Measurements from ENCODE around the gene CDC14A. TPM values are rescaled to one million over a fixed set of nuclear protein-coding genes. Genes with fewer than 3 reads are reported as not detected.

The CDC14A gene
- total RNA-seq, 4 donors from 2014 or later: 12.1 to 20.6 (median 16.8) TPM

- TF ChIP-seq, protein P1, sequence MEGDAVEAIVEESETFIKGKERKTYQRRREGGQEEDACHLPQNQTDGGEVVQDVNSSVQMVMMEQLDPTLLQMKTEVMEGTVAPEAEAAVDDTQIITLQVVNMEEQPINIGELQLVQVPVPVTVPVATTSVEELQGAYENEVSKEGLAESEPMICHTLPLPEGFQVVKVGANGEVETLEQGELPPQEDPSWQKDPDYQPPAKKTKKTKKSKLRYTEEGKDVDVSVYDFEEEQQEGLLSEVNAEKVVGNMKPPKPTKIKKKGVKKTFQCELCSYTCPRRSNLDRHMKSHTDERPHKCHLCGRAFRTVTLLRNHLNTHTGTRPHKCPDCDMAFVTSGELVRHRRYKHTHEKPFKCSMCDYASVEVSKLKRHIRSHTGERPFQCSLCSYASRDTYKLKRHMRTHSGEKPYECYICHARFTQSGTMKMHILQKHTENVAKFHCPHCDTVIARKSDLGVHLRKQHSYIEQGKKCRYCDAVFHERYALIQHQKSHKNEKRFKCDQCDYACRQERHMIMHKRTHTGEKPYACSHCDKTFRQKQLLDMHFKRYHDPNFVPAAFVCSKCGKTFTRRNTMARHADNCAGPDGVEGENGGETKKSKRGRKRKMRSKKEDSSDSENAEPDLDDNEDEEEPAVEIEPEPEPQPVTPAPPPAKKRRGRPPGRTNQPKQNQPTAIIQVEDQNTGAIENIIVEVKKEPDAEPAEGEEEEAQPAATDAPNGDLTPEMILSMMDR (IDR thresholded peaks at IDR 0.05; ENCODE audit: low read depth): no peak
Measured at GRCh38 chr1:100482748-100483147, 130.4 kb downstream of the CDC14A start.

DNA sequence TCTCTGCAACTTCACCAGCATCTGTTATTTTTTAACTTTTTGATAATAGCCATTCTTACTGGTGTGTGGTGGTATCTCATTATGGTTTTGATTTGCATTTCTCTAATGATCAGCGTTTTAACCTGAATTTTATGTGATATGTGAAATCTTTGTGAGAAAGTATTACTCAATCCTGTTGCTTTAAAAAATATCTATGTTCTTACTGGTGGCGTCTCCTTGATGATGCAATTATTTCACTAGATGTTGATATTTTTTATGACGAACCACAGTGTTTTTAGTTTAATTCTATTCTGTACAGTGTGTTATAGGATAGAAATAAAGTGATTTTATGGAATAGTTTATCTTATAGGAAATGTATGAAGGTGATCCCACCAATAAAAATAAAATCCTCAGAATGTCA, 130.9 kb downstream of the CDC14A start:
- TF ChIP-seq, protein P1 (IDR thresholded peaks at IDR 0.05; ENCODE audit: low read depth): no peak

DNA sequence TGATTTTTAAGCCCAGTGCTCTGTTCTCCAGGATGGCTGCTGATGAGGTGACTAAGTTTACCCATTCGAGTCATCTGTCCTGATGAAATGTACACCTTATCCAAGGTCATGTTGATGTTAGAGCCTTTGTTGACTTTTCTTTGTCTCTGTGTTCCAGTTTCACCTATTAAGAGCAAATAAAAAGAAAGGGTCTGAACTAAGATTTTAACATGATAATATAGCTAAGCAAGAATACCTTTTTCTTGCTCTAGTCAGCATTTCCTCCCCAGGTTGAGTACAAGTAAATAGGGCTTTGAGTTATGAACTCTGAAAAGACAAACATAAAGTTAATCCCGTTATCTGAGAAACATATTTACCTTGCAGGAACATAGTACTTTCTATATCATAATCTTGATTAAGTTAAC, 133.6 kb downstream of the CDC14A start:
- TF ChIP-seq, protein P1 (IDR thresholded peaks at IDR 0.05; ENCODE audit: low read depth): no peak

DNA sequence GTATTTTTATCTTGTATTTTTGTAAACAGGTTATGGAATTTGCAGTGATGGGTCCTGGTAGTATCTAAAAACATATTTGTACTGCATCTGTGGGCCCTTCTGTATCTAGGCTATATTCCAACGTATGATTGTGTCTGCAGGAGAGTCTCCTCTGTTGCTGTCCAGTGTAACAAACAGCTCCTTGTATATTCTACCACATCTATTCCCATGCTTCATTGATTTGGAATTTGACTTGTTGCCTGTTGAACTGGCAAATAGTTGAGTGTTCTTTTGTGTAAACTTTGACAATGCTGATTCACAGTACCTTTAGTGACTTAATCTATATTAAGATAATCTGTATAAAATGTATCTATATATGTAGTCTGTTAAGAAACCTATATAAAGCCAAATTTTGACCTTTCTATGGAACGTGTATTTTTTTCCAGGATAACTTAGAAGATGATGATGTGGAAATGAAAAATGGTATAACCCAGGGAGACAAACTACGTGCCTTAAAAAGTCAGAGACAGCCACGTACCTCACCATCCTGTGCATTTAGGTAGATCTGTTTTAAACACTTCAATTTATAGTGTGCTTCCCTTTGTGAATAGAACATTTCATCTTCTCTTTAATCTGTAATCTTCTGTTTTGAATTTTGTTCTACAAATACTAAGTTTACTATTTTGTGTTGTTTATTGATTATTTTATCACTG, 142.2 kb downstream of the CDC14A start:
- TF ChIP-seq, protein P1 (IDR thresholded peaks at IDR 0.05; ENCODE audit: low read depth): no peak

DNA sequence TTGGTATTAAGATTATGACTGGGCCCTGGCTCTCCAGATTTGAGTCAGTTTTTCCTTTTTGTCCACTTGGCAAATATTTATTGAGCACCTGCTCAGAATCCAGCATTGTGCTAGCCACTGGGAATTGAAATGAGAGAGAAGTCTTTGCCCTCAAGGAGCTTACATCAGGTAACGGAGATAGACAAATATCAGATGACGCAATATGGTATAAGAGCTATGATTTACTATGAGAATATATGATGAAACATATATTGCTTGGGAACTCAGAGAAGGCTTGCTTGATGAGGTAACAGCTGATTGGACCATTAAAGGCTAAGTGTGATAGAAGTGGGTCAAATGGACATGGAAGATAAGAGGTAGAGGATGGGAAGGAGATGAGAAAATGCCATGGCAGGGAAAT, 144.6 kb downstream of the CDC14A start:
- TF ChIP-seq, protein P1 (IDR thresholded peaks at IDR 0.05; ENCODE audit: low read depth): no peak

DNA sequence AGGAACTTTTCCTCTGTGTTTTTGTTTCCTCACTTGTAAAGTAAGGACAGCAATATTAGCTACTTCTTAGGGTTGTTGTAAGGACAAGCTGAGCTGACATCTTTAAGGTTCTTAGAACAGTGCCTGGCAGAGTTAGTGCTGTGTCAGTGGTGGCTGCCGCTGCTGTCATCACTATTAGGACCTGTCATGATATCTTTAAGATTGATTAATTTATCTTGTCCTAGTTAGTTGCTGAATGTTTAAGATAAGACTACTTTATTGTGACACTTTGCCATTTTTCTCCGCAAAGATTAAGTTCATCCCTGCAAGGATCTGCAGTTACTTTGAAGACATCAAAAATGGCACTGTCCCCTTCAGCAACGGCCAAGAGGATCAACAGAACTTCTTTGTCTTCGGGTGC, 145.5 kb downstream of the CDC14A start:
- TF ChIP-seq, protein P1 (IDR thresholded peaks at IDR 0.05; ENCODE audit: low read depth): no peak

DNA sequence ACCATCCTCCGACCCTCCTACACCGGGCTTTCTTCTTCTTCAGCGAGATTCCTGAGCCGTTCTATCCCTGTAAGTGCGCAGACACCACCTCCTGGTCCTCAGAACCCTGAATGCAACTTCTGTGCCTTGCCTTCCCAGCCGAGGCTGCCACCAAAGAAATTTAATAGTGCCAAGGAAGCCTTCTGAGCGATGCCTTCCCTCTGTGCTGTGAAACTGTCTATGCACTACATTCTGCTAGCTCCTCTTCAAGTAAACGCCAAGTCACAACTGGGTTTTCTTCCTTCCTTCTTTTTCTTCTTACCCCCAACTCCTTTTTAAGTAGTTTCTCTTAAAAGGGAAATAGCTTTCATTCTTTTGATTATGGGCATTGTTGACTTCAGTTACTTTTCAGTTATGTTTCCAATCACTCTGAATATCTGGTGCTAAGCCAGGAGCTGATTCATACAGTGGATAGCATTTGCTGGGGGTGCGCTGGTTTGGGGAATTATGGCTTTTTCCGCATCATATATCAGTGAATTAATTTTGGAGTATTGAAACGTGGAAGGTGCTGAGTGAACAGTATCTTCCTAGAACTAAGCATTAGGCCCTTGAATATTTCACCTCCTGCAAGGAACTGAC, 147.0 kb downstream of the CDC14A start:
- TF ChIP-seq, protein P1 (IDR thresholded peaks at IDR 0.05; ENCODE audit: low read depth): no peak
